Stimulated activated CD8-positive, alpha-beta memory T cell treated with anti-CD3 and anti-CD28 coated beads, Interleukin-4, amount 100 ng/mL, for 1 hour (primary cell): Measurements from ENCODE around the gene INTS14.
"Not testable (repeated sequence)": the region's sequence is repeated elsewhere in the genome, so short reads cannot be mapped to it uniquely, and the experiment has no call there.

ENCODE experiments used
- DNase-seq, 2 donors: peaks; one replicate each; pipeline ENCODE4 v3.0.0-alpha.2; 2020; ENCODE audit warnings: low read depth in 2 of 2, low spot score in 1 of 2

INTS14 gene

DNA sequence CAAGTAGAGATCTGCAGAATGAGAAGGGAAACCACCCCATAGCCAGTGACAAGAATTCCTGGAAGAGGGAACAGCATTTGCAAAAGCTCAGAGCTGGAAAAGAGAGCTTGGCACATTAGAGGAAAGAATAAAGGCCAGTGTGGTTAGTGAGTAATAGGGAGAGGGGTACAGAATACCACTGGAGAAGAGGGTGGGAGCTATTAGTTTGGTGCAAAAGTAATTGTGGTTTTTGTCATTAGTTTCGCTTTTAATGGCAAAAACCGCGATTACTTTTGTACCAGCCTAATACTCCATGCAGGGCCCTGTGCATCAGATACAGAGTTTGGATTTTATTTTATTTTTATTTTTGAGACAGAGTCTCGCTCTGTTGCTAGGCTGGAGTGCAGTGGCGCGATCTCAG, 20.6 kb upstream of the INTS14 start:
- no peak for DNase-seq

DNA sequence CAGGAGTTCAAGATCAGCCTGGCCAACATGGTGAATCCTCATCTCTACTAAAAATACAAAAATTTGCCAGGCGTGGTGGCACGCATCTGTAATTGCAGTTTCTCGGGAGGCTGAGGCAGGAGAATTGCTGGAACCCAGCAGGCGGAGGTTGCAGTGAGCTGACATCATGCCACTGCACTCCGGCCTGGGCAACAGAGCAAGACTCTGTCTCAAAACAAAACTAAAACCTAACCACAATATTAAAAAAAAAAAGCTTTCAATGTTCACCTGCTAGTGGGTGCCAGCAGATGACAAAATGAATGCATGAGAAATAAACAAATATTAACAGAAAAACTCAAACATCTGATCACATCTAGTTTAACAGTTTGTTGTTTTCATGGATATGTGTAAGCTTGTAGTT, 19.8 kb upstream of the INTS14 start:
- no peak for DNase-seq

DNA sequence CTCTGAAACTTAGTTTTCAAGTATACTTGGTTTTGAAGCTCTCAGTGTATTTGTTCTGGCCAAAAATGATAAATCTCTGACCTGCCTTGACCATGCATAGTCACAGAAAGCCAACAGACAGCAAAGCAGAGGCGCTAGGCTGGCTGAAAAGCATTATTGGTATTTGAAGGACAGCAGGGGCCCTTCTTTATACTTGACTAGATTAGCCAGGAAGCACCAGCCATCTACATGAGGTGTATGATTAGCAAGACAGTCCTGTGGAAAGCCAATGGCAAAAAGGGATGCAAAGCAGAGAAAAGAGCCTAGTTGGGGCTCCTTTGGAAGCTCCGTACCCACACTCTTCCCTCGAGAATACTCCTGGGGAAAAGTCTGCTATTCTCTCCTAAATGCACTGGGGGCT, 18.6 kb upstream of the INTS14 start:
- DNase-seq = no peak

DNA sequence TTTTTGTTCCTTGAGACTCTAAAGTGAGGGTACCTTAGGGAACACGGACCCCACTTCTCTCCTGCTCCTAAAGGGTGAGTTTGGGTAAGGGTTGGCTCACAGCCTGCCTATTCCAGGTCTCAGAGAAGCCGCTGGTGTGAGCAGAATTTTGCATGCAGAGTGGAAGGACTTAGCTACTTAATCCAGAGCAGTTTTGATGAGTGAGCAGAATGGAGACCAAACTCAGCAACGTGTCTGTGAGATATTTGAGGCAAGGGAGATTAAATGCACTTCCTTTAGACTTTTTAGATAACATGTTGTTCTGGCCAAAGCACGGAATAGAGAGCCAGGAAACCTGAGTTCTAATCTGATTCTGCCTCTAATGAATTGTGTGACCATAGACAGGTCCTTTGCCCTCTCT, 15.9 kb upstream of the INTS14 start:
- DNase-seq = no peak

DNA sequence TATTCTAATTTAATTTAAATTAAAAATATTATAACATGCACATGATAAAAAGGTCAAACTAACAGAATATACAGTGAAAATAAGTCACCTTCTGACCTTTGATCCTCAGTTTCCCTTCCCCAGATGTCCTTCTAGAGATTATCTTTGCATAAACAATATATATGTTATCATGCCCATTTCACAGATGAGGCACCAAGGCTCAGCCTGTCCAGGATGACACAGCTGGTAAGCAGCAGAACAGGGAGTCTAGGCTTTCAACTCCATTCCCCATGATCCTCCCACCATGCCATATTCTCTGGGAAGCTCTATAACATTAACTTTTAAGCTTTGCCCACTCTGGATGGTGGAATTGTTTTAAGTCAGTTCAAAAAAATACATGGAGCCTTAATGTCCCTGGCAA, 12.2 kb upstream of the INTS14 start:
- DNase-seq = no peak

DNA sequence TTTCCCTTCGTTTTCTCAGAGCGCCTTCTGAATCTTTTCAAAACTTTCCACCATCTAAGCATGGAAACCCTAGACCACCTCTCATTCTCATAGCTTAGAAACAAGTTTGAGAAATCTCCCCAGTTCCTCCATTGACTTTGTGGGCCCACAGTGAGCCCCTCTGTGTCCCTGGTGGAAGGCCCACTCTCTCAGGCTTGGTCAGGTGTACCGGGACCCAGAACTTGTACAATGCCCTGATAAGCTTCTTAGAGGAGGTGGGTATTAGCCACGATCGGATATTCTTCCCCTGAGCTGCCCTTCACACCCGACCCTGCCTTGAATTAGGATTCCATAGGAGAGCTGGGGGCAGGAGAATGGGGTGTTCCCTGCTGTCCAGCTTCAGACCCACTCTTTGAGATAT, 10.7 kb upstream of the INTS14 start, which contains the start of gene SLC24A1:
TSS of gene SLC24A1 (plus strand) at position 301 of the 400 bp plus-strand sequence. CDS start 2,143 bp downstream, outside the sequence.
- no peak for DNase-seq

DNA sequence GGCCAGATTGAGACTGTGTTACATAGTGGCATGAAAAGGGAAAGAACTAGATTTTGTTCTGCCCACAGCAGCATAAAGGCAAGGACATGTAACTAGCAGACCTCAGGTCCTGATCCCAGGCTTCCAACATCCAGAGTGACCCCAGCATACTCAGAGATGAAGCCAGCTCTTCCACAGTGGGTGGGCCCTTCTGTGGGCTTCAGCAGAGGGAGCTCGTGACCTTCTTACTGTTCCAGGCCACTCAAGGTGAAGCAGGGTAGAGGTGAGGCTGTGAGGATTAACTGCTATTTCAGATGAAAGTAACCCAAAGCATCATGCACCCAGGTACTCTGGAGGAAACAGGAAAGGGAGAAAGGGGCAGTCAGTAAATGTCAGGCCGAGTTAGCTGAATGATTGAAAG, 9.9 kb upstream of the INTS14 start:
- DNase-seq = no peak

DNA sequence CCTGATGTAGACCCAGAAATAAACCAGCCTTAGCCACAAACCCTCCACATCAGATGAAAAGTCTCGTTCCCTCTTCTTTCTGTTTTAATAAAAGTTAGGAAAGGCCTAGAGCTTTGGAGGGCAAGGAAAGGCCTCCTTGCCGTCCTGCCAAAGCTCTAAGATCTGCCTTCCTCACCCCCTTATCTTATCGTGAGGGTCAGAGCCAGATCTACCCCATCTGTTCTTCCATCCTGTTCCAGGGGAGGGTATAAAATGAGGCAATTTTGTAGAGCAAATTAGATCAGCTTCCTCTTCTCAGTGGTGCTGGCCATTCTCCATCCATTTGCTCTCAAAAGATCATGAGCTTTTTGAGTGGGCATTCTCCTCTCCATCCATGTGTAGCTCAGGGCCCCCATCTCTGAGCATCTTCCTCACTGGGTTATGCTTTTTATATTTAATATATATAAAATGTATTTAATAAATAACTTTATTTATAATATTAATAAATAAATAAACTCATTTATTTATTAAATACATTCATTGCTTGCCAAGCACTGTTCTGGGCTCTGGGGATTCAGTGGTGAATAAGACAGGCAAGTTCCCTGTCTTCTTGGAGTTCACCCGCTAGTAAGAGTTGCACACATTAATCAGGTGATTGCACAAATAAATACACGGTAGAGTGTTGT, 8.8 kb upstream of the INTS14 start:
- no peak for DNase-seq

DNA sequence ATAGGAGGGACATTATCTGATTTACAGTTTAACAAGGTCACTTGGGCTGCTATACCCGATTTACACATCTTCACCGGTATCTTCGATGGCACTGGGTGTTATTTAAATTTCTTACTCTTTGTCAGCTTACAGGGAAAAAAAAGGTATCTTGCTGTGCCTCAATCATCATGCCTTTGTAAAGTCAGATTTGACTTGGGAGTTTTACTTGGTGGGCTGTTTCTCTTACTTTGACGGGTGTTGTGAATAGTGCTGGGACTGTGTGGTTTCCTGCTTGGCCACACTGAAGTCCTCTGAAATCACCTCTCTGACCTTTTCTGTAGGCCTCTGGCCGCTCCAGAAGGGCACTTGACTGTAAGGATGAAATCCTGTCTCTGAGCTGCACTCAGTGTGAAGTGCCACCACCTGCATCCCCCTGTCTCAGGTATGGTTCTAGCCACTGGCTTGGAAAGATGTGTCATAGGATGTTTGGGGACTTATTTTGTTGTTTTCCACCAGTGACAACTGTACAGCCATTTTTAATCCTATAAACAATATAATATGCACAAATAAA, 7.7 kb upstream of the INTS14 start:
- no peak for DNase-seq

DNA sequence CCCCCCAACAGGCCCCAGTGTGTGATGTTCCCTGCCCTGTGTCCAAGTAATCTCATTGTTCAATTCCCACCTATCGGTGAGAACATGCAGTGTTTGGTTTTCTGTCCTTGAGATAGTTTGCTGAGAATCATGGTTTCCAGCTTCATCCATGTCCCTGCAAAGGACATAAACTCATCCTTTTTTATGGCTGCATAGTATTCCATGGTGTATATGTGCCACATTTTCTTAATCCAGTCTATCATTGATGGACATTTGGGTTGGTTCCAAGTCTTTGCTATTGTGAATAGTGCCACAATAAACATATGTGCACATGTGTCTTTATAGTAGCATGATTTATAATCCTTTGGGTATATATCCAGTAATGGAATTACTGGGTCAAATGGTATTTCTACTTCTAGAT, 5.0 kb upstream of the INTS14 start:
- DNase-seq = not testable (repeated sequence)

DNA sequence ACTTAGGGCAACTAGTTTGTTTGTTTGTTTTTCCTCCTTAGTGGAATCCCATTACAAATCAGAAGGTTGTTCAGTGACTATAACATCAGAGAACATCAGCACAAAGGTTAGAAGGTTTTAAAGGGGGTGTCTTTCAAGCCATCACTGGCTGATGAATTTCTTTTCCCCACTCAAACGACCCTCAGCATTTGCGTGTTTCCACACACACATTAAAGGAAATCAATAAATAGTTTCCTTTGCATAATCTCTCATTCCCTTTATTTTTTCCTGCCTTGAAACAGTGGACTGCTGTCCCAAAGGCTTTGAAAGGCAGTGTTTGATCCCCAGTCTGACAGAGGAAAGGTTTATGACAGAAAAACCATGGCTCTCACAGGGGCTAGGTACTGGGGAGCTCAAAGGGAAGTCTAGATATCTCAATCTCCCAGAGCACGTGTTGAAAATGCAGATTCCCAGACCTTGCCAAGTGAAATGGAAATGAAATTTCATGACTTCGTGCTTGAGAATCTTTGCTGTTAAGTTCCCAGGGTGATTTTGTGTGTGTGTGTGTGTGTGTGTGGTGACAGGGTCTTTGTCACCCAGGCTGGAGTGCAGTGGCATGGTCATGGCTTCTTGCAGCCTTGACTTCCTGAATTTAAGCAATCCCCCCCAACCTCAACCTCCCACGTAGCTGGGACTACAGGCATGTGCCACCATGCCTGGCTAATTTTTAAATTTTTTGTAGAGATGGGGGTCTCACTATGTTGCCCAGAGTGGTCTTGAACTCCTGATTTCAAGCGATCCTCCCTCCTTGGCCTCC, 2.2 kb upstream of the INTS14 start:
- DNase-seq = no peak

DNA sequence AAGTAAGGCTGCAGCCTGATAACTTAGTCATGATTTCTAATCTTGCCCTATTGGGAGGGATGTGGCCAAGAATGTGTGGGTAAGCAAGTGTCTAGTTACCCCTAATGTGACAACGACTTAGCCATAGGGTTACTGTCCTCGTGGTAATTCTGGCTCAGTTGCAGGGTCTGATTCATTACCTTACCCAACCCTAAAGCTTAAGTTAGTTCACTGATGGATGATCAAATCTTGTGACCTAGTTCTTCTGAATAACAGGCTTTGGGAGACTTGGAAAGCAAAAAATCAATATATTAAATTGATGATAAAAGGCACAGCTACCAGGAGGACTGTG, 1.6 kb upstream of the INTS14 start:
- DNase-seq = no peak

DNA sequence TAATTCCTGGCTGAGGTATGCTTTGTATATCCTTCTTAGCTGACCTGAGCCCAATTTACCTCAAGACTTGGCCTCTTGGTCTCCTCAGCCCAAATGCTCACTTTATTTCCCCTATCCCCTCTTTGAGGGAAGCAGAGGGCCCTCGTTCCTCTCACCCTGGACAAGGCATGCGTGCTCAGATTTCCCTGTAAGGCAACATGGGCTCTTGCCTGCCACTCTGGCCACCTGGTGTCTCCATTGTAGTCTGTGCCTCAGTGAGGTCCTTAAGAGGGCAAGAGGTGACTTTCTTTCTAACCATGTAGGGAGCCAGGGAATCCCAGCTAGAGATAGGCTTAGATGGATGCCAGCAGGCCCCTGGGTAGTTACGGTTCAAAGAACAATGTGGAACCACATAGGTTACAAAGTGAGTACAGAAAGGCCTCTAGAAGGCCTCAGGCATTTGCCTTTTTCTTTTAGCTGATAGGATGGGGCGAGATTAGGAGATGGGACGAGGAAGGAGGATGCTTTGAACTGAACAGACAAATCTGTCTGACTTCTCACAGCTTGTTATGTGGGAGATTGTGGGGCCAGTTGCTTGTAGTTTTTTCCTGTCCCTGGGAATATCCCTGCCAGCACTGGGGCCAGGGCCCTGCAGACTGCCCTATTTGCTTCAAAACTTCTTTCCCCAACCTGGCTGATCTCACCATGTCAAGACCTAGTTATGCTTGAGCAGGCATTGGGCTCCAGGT, 1.1 kb upstream of the INTS14 start:
- DNase-seq = no peak

DNA sequence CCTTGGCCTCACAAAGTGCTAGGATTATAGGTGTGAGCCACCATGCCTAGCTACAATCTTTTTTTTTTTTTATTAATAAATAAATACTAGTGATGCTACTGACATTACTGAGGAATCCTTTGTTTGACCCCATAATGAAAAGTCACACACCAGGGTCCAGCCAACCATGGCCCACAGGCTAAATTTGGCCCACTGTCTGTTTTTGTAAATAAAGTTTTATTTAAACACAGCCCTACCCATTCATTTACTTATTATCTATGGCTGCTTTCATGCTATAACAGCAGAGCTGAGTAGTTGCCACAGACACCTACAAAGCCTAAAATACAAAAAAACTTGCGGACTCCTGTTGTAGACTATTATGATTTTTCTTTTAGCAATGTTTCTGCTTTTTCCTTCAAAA, 7.4 kb downstream of the INTS14 start:
- DNase-seq = no peak

DNA sequence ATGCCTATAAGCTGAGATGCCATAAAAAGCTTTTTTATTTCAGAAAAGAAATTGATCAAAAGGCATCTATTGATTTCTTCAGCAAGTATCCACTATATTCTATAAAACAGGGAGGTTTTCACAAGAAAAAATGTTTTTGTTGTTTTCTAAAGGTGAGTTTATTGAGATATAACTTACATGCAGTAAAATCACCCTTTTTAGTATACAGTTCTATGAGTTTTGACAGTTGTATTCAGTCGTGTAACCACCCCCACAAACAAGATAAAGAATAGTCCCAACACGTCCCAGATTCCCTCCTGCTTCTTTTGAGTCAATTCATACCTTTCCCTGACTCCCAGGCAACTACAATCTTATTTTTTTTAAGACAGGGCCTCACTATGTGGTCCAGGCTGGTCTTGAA, 7.8 kb downstream of the INTS14 start:
- no peak for DNase-seq

DNA sequence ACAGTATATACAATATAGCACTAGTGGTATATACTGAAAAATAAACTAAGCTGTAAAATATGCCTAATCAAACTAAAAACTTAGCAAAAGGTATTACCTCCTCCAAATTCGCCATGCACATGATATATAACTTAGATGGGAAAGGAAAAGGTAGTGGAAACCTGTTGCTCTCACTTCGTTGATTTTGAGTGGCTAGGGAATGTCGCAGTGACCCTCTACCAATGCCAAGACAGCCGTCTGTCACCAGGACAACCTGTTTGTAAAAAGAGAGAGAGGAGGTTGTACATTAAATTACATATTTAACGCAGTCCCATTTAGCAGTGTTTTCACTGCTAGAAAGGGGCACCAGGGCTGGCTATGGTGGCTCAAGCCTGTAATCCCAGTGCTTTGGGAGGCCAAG, 11.3 kb downstream of the INTS14 start:
- DNase-seq = no peak

DNA sequence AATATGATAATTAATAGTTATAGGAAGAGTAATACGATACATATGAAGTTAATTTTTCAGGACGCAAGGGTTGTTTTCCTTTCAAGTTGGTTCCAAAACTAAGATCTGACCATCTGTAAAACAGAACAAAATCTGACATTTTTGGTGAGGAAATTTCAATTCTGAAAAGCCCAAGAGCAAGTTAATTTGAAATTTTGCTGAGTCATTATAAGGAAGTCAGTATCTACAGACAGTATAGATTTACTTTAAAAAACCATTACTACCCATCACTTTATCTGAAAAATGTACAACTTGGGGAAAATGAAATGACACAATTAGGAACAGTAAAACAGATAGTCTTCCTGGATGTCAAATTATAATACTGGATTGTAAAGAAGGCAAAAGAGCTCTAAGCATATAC, 12.5 kb downstream of the INTS14 start:
- DNase-seq = no peak

DNA sequence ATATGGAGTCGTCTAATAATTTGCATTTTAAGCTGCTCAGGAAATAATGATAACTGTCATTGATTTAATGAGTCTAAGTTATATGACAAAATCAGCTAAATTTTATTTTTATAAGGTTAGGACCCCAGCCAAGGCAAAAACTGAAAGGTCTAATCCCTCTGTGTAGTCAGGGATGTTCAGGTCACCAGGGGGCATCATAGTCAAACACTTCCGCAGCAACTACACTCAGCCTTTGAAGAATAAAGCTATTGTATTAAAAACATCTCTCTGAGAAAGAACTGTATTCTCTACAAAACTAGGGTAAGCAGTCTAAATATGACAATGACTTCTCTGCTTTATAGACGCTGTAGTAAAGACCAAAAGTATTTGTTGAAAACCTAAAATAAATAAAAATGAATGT, 15.0 kb downstream of the INTS14 start:
- DNase-seq = no peak

DNA sequence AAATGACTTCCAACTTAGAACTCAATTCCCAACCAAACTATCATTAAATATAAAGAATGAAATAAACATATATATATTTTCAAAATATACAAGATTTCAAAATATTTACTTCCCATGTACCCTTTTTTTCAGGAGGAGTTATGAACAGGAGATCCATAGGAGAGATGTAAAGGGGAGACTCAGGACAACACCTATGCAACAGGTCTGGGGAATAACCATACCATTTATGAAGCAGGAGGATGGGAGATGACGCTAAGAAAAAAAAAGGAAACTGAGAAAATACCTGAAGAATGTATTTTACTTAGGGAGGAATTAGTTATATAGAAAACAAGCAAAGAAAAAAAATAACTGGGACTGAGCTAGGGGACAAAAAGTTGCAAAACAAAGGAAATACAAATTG, 23.8 kb downstream of the INTS14 start:
- DNase-seq = no peak

DNA sequence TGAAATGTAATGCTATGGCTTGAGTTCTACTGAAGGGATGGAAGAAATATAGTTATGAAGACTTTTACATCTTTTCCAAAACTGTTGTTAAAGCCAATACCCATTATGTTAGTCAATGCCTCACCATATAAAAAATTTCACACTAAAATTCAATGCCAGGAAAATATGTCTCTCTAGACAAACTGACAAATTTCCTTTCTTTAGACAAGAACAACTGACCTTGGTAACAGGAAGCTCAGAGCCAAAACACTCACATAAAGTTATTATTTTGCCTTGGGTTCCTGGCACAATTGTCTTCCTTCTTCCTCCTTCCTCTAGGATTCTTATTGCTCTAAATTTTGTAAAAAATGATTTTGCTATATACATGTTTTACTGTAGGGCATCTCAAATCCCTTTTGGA, 26.7 kb downstream of the INTS14 start:
- DNase-seq = no peak

DNA sequence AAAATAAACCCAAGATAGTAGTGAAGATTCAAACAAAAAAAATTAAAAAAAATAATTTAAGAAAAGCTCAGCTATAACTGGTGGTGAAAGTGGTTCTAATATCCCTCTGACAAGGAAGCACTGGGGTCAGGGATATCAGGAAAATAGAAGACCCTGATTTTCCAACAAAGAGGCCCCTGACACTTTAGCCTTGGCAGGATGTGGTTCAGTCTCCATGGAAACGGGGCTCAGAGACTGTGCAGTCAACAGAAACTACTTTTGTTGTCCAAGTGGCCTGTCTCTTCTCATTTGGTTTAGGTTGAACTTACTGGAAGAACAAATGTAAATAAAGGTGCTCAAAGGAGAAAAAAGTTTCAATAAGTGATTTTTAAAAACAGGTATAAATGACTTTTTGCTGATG, 27.2 kb downstream of the INTS14 start:
- peak; percentile 4 to 38 for DNase-seq

DNA sequence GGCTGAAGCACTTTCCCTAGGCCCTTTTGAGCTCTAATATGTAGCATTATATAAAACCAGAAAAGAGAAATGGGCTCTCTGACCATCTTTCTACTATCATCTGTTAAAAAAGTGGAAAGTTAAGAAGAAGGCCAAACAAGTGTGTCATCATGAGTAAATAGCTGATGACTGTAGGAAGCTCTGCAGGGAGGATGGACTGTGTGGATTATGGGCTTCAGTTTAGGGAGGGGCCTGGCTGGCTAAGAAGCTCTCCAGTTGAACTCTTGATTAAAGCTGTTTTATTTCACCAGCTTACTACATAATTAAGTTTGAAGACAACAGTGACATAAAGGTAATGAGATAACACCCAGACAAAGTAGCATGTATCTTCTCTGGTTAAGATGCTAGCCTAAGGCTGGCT, 30.6 kb downstream of the INTS14 start:
- DNase-seq = no peak
